ENCODE data around the gene VWF.

Gene VWF

DNA sequence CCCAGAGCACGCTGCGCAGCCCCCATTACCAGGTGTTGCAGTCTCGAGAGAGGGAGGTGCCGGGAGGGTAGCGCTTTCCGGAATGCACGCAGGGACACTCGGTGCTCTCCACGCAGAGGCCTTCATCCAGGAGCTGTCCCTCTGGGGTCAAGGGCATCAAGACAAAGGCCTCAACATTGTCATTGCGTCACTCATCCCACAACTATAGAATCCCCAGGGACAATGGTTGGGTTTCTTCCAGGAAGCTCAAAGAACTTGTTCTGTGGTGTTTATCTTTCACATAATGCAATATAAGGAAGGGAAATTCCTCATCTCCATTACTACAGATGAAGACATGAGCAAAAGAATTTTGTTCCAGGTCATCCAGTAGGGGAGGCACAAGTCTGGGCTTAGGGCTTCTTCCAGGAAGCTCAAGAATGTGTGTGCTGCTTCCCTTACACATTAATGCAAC is 52.1 kb downstream of the VWF start:
- DNase-seq (ENCODE audit: low read depth), result peak; percentile 95
- H3K4me3 ChIP-seq (ENCODE audit: low read depth, low read length), result no peak overlapping the region
- TF ChIP-seq, protein P1, sequence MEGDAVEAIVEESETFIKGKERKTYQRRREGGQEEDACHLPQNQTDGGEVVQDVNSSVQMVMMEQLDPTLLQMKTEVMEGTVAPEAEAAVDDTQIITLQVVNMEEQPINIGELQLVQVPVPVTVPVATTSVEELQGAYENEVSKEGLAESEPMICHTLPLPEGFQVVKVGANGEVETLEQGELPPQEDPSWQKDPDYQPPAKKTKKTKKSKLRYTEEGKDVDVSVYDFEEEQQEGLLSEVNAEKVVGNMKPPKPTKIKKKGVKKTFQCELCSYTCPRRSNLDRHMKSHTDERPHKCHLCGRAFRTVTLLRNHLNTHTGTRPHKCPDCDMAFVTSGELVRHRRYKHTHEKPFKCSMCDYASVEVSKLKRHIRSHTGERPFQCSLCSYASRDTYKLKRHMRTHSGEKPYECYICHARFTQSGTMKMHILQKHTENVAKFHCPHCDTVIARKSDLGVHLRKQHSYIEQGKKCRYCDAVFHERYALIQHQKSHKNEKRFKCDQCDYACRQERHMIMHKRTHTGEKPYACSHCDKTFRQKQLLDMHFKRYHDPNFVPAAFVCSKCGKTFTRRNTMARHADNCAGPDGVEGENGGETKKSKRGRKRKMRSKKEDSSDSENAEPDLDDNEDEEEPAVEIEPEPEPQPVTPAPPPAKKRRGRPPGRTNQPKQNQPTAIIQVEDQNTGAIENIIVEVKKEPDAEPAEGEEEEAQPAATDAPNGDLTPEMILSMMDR (IDR thresholded peaks at IDR 0.05; ENCODE audit: control insufficient read depth, extremely low read depth, insufficient read depth), result no peak

DNA sequence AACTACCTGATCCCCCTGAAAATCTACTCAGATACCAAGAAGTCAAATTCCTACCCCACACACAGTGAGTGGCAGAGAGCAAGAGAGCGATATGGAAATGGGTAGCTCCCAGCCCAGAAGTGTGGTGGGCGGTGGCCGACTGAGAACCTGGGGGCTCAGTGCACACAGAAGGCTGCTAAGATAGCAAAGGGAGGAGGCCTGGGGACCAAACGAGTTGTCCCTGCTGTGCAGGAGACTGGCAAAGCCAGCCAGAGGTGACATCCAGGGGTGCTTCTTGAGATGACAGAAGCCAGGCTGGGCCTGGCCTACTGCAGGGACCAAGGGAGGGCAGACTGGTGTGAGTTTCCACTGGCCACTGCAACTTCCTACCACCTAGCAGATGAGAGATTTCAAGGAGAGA is 52.9 kb downstream of the VWF start:
- no peak overlapping the region for H3K4me3 ChIP-seq (ENCODE audit: low read depth, low read length)
- TF ChIP-seq, protein P1 (IDR thresholded peaks at IDR 0.05; ENCODE audit: control insufficient read depth, extremely low read depth, insufficient read depth), result no peak
- no peak for DNase-seq (ENCODE audit: low read depth)

DNA sequence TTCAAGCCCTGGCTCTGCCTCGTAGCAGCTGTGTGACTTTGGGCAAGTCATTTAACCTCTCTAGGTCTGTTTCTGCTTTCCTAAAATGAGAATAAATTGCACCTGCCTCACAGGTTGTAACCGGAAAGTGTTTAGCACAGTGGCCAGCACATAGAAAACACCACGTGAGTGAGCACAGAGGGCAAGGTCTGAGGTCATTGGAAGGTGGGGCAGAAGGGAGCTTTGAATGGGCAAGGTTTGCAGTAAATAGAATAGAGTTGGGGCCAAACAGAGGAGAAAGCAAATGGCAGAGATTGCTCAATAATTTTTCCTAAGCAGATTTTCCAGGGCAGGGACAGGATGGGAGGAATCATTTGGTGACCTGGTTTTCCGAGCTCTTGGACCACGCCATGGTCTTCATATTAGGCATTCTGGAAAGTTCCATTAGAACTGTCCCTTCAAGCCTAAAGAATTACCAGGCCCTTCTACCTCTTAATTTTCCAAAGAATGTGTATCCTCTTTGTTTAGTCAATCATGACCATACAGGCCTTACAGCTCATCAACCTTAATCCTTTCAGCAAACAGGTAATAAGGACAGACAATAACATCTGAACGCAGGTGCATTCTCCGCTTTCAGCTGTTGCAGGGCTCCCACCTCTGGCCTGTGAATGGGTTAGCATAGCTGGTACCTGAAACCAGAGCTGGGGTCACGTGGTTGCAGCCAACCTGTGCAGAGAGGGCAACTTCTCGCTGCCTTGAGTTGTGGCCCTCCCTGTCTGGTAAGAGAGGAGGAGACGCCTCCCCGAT is 53.8 kb downstream of the VWF start:
- no peak for DNase-seq (ENCODE audit: low read depth)
- no peak overlapping the region for H3K4me3 ChIP-seq (ENCODE audit: low read depth, low read length)
- TF ChIP-seq, protein P1 (IDR thresholded peaks at IDR 0.05; ENCODE audit: control insufficient read depth, extremely low read depth, insufficient read depth), result no peak

DNA sequence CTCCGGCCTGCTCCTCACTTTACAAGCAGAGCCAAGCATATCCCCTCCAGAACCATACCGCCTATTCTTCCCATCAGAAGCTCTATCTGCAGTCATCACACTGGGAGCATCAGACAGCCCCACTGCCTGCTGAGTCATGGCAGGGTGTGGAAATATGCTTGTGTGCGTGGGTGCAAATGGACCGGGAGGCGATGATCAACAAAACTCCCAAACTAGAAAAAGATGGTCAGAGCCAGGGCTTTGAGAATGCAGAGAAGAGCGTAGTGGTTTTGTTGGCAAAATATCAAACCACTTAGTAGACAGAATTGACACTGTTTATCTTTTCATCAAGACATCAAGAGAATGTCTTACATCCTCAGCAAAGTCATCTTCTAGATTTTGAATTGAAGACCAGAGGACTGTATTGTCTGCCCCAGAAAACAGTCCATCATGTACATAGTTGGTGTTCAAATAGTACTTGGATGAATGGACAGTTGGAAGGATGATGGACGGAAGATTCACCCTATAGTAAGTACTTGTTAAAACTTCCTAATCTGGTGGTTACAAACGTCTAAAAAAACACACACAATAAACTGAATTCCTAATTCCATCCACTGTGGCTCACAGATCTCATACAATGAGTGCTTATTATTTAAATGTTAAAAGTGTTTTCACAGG is 54.9 kb downstream of the VWF start:
- no peak overlapping the region for H3K4me3 ChIP-seq (ENCODE audit: low read depth, low read length)
- TF ChIP-seq, protein P1 (IDR thresholded peaks at IDR 0.05; ENCODE audit: control insufficient read depth, extremely low read depth, insufficient read depth), result no peak
- no peak for DNase-seq (ENCODE audit: low read depth)

DNA sequence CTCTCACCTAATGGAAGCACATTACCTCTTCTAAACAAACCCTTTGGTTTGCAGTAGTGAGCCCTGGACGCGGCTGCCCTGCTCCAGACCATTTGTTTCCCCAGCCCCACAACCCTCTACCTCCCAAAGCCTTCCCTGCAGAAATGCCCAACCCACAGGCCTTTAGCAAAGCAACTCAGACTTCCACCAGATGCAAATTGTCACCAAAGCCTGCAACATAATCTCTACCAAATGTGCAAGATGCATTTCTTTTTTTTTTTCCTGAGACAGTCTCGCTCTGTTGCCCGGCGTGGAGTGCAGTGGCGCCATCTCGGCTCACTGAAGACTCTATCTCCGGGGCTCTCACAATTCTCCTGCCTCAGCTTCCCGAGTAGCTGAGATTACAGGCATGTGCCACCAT is 56.2 kb downstream of the VWF start:
- no peak for DNase-seq (ENCODE audit: low read depth)
- TF ChIP-seq, protein P1 (IDR thresholded peaks at IDR 0.05; ENCODE audit: control insufficient read depth, extremely low read depth, insufficient read depth), result no peak
- H3K4me3 ChIP-seq (ENCODE audit: low read depth, low read length), result no peak overlapping the region

DNA sequence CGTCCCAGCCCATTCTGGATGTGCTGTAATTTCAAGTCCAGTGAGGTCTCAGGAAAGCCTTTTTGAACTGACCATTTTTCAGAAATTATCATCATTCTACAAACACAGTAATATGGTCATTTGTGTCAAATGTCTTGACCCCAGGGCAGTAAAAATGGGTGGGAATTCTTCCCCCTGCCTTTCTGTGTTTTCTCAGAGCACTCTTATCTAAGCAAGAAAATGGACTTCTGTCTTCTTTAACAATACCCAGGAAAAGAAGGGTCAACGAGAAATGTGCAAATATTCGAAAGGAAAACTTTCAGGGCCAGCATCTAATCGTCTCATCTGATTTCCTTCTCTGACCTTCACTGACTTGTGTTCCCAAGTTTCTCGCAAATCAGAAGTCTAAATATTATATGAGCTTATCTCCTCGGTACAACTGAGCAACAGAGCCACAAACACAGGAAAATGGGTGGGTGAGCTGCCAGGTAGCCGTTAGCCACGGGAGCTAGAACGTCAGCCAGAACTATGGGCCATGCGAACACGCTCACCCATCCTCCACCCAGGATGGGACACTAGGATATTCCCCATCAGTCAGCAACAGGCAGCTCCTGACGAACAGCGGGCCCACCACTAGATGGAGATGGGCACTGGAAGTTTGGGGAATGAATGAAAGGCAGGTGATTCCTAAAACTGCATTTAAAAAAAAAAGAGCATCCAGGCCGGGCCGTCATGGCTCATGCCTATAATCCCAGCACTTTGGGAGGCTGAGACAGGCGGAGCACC is 57.1 kb downstream of the VWF start:
- no peak for DNase-seq (ENCODE audit: low read depth)
- TF ChIP-seq, protein P1 (IDR thresholded peaks at IDR 0.05; ENCODE audit: control insufficient read depth, extremely low read depth, insufficient read depth), result peak; percentile 37; the same call in 1 of the 2 replicates
- H3K4me3 ChIP-seq (ENCODE audit: low read depth, low read length), result no peak overlapping the region

All from LNCaP clone FGC (cell line).